RWPE2 (cell line): ENCODE measurements around the gene HIVEP3.

Experiments used
- ATAC-seq: fragments of 200-7000 bp; cut with Tn5 transposase; 3 replicates; pipeline ENCODE4 v1.9.1; 2021; ENCODE audit warnings: low read depth
- DNase-seq: peaks from one replicate; pipeline ENCODE4 v3.0.0-alpha.2; 2020; ENCODE audit warnings: low spot score
- H3K27ac ChIP-seq: fragments of 450-650 bp; 2 replicates; pipeline ENCODE4 v1.5.1; 2017; ENCODE audit warnings: mild to moderate bottlenecking; ENCODE audit not compliant: poor library complexity, severe bottlenecking
- H3K27me3 ChIP-seq: fragments of 250-450 bp; sonication (Bioruptor Pico); 2 replicates; pipeline ENCODE4 v1.5.1; 2021; ENCODE audit warnings: mild to moderate bottlenecking, moderate library complexity; ENCODE audit not compliant: insufficient read depth, poor library complexity, severe bottlenecking
- H3K36me3 ChIP-seq: fragments of 250-450 bp; sonication (Bioruptor Pico); 2 replicates; pipeline ENCODE4 v1.5.1; 2020; ENCODE audit warnings: low read depth, mild to moderate bottlenecking, moderate library complexity
- H3K4me1 ChIP-seq: fragments of 250-450 bp; sonication (Bioruptor Pico); 2 replicates; pipeline ENCODE4 v1.5.1; 2021; ENCODE audit warnings: mild to moderate bottlenecking, moderate library complexity; ENCODE audit not compliant: insufficient read depth, poor library complexity, severe bottlenecking
- H3K4me3 ChIP-seq: fragments of 250-450 bp; sonication (Bioruptor Pico); 2 replicates; pipeline ENCODE4 v1.5.1; 2021; ENCODE audit warnings: mild to moderate bottlenecking, moderate library complexity; ENCODE audit not compliant: severe bottlenecking
- H3K9me3 ChIP-seq: fragments of 250-450 bp; sonication (Bioruptor Pico); 2 replicates; pipeline ENCODE4 v1.5.1; 2021; ENCODE audit warnings: mild to moderate bottlenecking, moderate library complexity; ENCODE audit not compliant: severe bottlenecking
- CTCF ChIP-seq: fragments of 450-650 bp; IDR thresholded peaks from one replicate; pipeline ENCODE4 v1.5.1; 2017; ENCODE audit warnings: mild to moderate bottlenecking, moderate library complexity; ENCODE audit not compliant: poor library complexity, severe bottlenecking

The HIVEP3 gene

GRCh38 chr1:41727749-41728115 is 191.0 kb downstream of the HIVEP3 start:
- Histone ChIP-seq H3K4me3 (no peak overlapping the region), H3K9me3 (no peaks in the 10 kb centered on the region), H3K27me3 (no peaks in the 10 kb centered on the region), H3K27ac (no peak overlapping the region), H3K36me3 (no peaks in the 10 kb centered on the region), H3K4me1 (no peaks in the 10 kb centered on the region)
- ATAC-seq: no peak
- TF ChIP-seq CTCF: no peak
- DNase-seq: no peak

- no peaks in the 10 kb centered on the region for H3K4me1 ChIP-seq
- no peak for DNase-seq
- no peaks in the 10 kb centered on the region for H3K36me3 ChIP-seq
- ATAC-seq: no peak
- no peak overlapping the region for H3K27ac ChIP-seq
- no peaks in the 10 kb centered on the region for H3K9me3 ChIP-seq
- H3K27me3 ChIP-seq: no peaks in the 10 kb centered on the region
- TF ChIP-seq CTCF: no peak
- H3K4me3 ChIP-seq: no peak overlapping the region
Observed at GRCh38 chr1:41726899-41727748, 191.6 kb downstream of the HIVEP3 start.

- Histone ChIP-seq H3K4me1 (no peaks in the 10 kb centered on the region), H3K4me3 (no peak overlapping the region), H3K36me3 (no peaks in the 10 kb centered on the region), H3K9me3 (no peaks in the 10 kb centered on the region), H3K27ac (no peak overlapping the region), H3K27me3 (no peaks in the 10 kb centered on the region)
- ATAC-seq: no peak
- no peak for TF ChIP-seq CTCF
- no peak for DNase-seq
Observed at GRCh38 chr1:41726292-41726691, 192.4 kb downstream of the HIVEP3 start.

- Histone ChIP-seq H3K36me3 (no peaks in the 10 kb centered on the region), H3K27ac (no peak overlapping the region), H3K4me1 (no peaks in the 10 kb centered on the region), H3K4me3 (no peak overlapping the region), H3K9me3 (no peaks in the 10 kb centered on the region), H3K27me3 (no peaks in the 10 kb centered on the region)
- no peak for DNase-seq
- ATAC-seq: no peak
- TF ChIP-seq CTCF: no peak
Observed at GRCh38 chr1:41724926-41725325, 193.8 kb downstream of the HIVEP3 start.

GRCh38 chr1:41724248-41724647 is 194.5 kb downstream of the HIVEP3 start:
- no peaks in the 10 kb centered on the region for H3K4me1 ChIP-seq
- H3K36me3 ChIP-seq: no peaks in the 10 kb centered on the region
- DNase-seq (no peak), ATAC-seq (no peak)
- H3K27me3 ChIP-seq: no peaks in the 10 kb centered on the region
- no peak overlapping the region for H3K27ac ChIP-seq
- H3K9me3 ChIP-seq: no peaks in the 10 kb centered on the region
- TF ChIP-seq CTCF: no peak
- no peak overlapping the region for H3K4me3 ChIP-seq
